Spinal cord (tissue), 10 donors: ENCODE measurements around the gene NIPSNAP3A. TPM values are rescaled to one million over a fixed set of nuclear protein-coding genes. Genes with fewer than 3 reads are reported as not detected.

Experiments
- DNase-seq, 6 donors: peaks; one replicate each; pipeline versions ENCODE4 v3.0.0 to v3.0.0-alpha.2; 2013 to 2015; ENCODE audit warnings: low spot score in 6 of 6, low read depth in 4 of 6
- H3K27ac ChIP-seq: one replicate; pipeline ENCODE4 v1.5.1; 2013; ENCODE audit warnings: low read depth, low read length, control low read depth
- H3K27me3 ChIP-seq: one replicate; pipeline ENCODE4 v1.6.1; 2013; ENCODE audit warnings: low read length; ENCODE audit not compliant: control insufficient read depth, insufficient read depth
- H3K36me3 ChIP-seq: one replicate; pipeline ENCODE4 v1.6.1; 2013; ENCODE audit warnings: low read length; ENCODE audit not compliant: control insufficient read depth, insufficient read depth
- H3K4me1 ChIP-seq: one replicate; pipeline ENCODE4 v1.6.1; 2013; ENCODE audit warnings: low read length; ENCODE audit not compliant: control insufficient read depth, insufficient read depth
- H3K4me3 ChIP-seq: one replicate; pipeline ENCODE4 v1.5.1; 2013; ENCODE audit warnings: low read depth, low read length, control low read depth
- H3K9me3 ChIP-seq: one replicate; pipeline ENCODE4 v1.6.1; 2013; ENCODE audit warnings: low read length; ENCODE audit not compliant: control insufficient read depth, insufficient read depth
- WGBS: methylation state at CpG from one replicate; pipeline ENCODE4 v1.1.5; 2013; ENCODE audit warnings: missing lambda C conversion rate; ENCODE audit not compliant: insufficient coverage; 5-methylcytosine and 5-hydroxymethylcytosine counted together
- polyA plus RNA-seq, 2 donors: library from polyadenylated mRNA; unstranded; fragments of 120-200 nt; gene quantifications; one replicate each; pipeline ENCODE4 v1.2.1, GENCODE V29; 2013; ENCODE audit not compliant: insufficient read length in 2 of 2
- total RNA-seq, 2 donors: library from RNA; depleted of rRNA in 1 of 2; stranded (reverse); fragments of 120-200 nt in 1 of 2; fragments of >200 nt in 1 of 2; gene quantifications; one replicate each; pipeline versions ENCODE4 v1.2.3 to v1.2.4, GENCODE V29; 2013 to 2014
- donor health status: healthy.

NIPSNAP3A gene
- total and polyA plus RNA-seq, 4 donors, result 56.4 to 79.6 (median 66.4) TPM

- no CpG with 5 or more reads among the region's 2 CpGs for WGBS
- Histone ChIP-seq H3K27ac (no peak overlapping the region), H3K4me3 (no peak overlapping the region), H3K4me1 (peaks cover 2% of the 10 kb centered on the region), H3K9me3 (no peaks in the 10 kb centered on the region), H3K27me3 (no peaks in the 10 kb centered on the region), H3K36me3 (no peaks in the 10 kb centered on the region)
- no peak for DNase-seq
Measured at GRCh38 chr9:104769655-104770054, 22.2 kb downstream of the NIPSNAP3A start.

DNA sequence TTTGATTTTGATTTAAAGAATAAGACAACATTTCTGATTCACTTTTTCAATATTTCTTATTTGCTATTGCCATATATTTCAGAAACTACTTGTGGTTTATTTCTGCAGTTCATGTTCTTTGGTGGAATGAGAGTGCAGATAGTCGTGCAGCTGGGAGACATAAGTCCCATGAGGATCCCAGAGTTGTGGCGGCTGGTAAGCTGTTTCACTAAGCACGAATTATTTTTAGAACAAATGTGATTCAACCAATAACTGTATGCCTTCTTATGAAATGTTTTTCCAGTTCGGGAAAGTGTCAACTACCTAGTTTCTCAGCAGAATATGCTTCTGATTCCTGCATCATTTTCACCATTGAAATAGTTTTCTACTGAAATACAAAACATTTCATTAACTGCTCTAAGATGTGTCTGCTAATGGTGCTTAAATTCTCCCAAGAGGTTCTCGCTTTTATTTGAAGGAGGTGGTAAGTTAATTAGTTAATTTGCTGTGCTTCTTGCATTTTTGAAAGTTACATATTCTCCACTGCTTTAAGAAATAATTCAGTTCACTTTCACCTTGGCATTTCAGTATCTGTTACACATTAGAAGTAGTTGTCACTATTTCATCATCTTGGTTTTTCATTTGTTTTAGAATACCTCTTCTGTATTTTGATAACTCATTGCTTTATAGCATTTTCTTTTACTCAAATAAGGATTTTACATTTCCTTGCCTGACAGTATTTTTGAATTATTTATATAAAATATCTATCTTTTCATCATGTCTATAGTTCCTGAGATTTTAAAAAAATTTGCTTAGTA lies 25.4 kb downstream of the NIPSNAP3A start:
- Histone ChIP-seq H3K4me1 (no peaks in the 10 kb centered on the region), H3K27ac (no peak overlapping the region), H3K9me3 (no peaks in the 10 kb centered on the region), H3K4me3 (no peak overlapping the region), H3K27me3 (no peaks in the 10 kb centered on the region), H3K36me3 (no peaks in the 10 kb centered on the region)
- WGBS, result no CpG with 5 or more reads among the region's 5 CpGs
- peak in 1 of 6 donors; percentile 22 for DNase-seq

- Histone ChIP-seq H3K36me3 (no peaks in the 10 kb centered on the region), H3K27me3 (no peaks in the 10 kb centered on the region), H3K9me3 (no peaks in the 10 kb centered on the region), H3K4me1 (no peaks in the 10 kb centered on the region), H3K27ac (no peak overlapping the region), H3K4me3 (no peak overlapping the region)
- no peak for DNase-seq
- no CpG with 5 or more reads among the region's 1 CpG for WGBS
Measured at GRCh38 chr9:104774132-104774531, 26.6 kb downstream of the NIPSNAP3A start.

GRCh38 chr9:104774831-104775573 lies 27.5 kb downstream of the NIPSNAP3A start:
- no peaks in the 10 kb centered on the region for H3K4me1 ChIP-seq
- no peaks in the 10 kb centered on the region for H3K9me3 ChIP-seq
- no peaks in the 10 kb centered on the region for H3K27me3 ChIP-seq
- DNase-seq, result no peak
- H3K36me3 ChIP-seq, result no peaks in the 10 kb centered on the region
- H3K4me3 ChIP-seq, result no peak overlapping the region
- 88% methylated on average over 10 of the region's 11 CpGs for WGBS
- no peak overlapping the region for H3K27ac ChIP-seq

- no peaks in the 10 kb centered on the region for H3K9me3 ChIP-seq
- no peaks in the 10 kb centered on the region for H3K36me3 ChIP-seq
- H3K27ac ChIP-seq, result no peak overlapping the region
- H3K4me3 ChIP-seq, result no peak overlapping the region
- no peak for DNase-seq
- H3K4me1 ChIP-seq, result no peaks in the 10 kb centered on the region
- no peaks in the 10 kb centered on the region for H3K27me3 ChIP-seq
Measured at GRCh38 chr9:104775574-104775936, 28.1 kb downstream of the NIPSNAP3A start.

DNA sequence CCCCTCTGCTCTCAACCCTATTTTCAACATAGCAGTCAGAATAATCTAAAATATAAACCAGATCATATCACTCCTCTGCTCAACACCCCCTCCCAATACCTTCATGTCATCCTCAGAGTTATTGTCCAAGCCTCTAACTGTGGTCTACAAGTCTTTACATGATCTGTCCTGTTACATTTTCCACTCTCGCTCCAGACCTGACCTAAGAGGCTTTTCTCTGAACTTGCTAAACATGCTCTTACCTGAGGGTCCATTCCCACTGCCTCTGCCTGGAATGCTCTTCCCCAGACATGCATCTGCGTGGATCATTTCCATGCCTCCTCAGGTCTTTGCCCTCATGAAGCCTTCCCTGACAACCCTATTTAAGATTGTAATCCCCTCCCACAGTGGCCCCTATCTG lies 28.5 kb downstream of the NIPSNAP3A start:
- Histone ChIP-seq H3K27ac (no peak overlapping the region), H3K27me3 (no peaks in the 10 kb centered on the region), H3K36me3 (no peaks in the 10 kb centered on the region), H3K4me3 (no peak overlapping the region), H3K9me3 (no peaks in the 10 kb centered on the region), H3K4me1 (no peaks in the 10 kb centered on the region)
- no peak for DNase-seq
- 95% methylated on average over 2 of the region's 2 CpGs for WGBS

DNA sequence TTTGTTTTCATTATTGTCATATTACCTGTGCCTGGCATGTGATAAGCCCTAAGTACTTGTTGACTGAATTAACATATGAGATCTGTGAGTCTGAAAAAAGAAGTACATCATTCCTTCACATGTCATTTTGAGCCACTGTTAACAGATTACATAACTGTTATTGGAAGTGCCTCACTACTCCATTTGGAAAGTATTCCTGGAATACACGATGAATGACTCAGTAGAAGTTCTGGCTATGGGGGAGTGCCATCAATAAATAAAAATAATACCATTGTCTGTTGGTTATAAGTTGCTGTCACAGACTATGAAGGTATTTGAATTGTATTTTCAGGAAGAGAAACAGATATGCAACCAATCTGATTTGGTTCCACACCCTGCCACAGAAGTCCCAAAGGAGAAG lies 29.3 kb downstream of the NIPSNAP3A start:
- Histone ChIP-seq H3K4me3 (no peak overlapping the region), H3K9me3 (no peaks in the 10 kb centered on the region), H3K36me3 (no peaks in the 10 kb centered on the region), H3K27ac (no peak overlapping the region), H3K27me3 (no peaks in the 10 kb centered on the region), H3K4me1 (no peaks in the 10 kb centered on the region)
- WGBS, result no CpG with 5 or more reads among the region's 1 CpG
- DNase-seq, result no peak

- Histone ChIP-seq H3K9me3 (no peaks in the 10 kb centered on the region), H3K27me3 (no peaks in the 10 kb centered on the region), H3K4me3 (no peak overlapping the region), H3K4me1 (no peaks in the 10 kb centered on the region), H3K36me3 (no peaks in the 10 kb centered on the region), H3K27ac (no peak overlapping the region)
- no peak for DNase-seq
- WGBS, result 81% methylated on average over 4 of the region's 4 CpGs
Measured at GRCh38 chr9:104778802-104779201, 31.3 kb downstream of the NIPSNAP3A start.

GRCh38 chr9:104779334-104779733 lies 31.9 kb downstream of the NIPSNAP3A start:
- no peak overlapping the region for H3K27ac ChIP-seq
- no peaks in the 10 kb centered on the region for H3K27me3 ChIP-seq
- no peak for DNase-seq
- H3K4me3 ChIP-seq, result no peak overlapping the region
- no peaks in the 10 kb centered on the region for H3K36me3 ChIP-seq
- WGBS, result no CpG with 5 or more reads among the region's 1 CpG
- H3K4me1 ChIP-seq, result no peaks in the 10 kb centered on the region
- no peaks in the 10 kb centered on the region for H3K9me3 ChIP-seq
